ENCODE results near the gene TRNAU1AP.
"Not testable (repeated sequence)": the region's sequence is repeated elsewhere in the genome, so short reads cannot be mapped to it uniquely, and the experiment has no call there.

Gene TRNAU1AP

DNA sequence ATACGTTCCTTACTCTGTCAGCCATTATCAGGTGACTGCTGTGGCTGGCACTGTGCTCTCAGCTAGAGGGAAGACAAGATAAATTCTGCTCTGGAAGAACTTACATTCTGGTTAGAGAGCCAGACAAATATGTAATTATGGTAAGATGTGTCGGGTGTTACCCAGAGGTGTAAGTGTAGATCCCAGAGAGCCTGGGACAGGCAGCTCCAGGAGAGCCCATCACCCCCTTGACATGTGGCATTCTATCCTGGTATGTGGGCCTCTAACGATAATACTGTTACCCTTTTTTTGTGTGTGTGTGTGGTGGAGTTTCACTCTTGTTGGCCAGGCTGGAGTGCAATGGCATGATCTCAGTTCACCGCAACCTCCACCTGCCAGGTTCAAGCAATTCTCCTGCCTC lies 19.0 kb downstream of the TRNAU1AP start:
- TF ChIP-seq, protein P1, sequence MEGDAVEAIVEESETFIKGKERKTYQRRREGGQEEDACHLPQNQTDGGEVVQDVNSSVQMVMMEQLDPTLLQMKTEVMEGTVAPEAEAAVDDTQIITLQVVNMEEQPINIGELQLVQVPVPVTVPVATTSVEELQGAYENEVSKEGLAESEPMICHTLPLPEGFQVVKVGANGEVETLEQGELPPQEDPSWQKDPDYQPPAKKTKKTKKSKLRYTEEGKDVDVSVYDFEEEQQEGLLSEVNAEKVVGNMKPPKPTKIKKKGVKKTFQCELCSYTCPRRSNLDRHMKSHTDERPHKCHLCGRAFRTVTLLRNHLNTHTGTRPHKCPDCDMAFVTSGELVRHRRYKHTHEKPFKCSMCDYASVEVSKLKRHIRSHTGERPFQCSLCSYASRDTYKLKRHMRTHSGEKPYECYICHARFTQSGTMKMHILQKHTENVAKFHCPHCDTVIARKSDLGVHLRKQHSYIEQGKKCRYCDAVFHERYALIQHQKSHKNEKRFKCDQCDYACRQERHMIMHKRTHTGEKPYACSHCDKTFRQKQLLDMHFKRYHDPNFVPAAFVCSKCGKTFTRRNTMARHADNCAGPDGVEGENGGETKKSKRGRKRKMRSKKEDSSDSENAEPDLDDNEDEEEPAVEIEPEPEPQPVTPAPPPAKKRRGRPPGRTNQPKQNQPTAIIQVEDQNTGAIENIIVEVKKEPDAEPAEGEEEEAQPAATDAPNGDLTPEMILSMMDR (conservative IDR thresholded peaks at IDR 0.05) = no peak
- no peak for TF ChIP-seq ZFX (IDR thresholded peaks at IDR 0.05)
- H3K27ac ChIP-seq = no peak overlapping the region

DNA sequence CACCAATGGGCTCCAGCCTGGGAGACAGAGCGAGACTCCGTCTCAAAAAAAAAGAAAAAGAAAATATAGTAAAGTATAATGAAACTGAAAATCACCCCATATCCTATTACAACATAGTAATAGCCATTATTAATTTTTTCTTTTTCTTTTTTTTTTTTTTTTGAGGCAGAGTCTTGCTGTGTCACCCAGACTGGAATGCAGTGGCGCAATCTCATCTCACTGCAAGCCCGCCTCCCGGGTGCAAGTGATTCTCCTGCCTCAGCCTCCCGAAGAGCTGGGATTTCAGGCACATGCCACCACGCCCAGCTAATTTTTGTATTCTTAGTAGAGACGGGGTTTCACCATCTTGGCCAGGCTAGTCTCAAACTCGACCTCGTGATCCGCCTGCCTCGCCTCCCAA lies 20.0 kb downstream of the TRNAU1AP start:
- not testable (repeated sequence) for H3K27ac ChIP-seq

DNA sequence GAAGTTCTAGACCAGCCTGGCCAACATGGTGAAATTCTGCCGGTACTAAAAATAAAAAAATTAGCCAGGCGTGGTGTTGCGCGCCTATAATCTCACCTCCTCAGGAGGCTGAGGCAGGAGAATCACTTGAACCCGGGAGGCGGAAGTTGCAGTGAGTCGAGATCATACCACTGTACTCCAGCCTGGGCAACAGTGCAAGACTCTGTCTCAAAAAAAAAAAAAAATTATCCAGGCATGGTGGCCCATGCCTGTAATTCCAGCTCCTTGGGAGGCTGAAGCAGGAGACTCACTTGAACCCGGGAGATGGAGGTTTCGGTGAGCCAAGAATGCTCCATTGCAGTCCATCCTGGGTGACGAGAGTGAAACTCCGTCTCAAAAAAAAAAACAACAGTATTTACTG lies 20.7 kb downstream of the TRNAU1AP start:
- H3K27ac ChIP-seq = no peak overlapping the region
- TF ChIP-seq, protein P1 (conservative IDR thresholded peaks at IDR 0.05) = no peak
- TF ChIP-seq ZFX (IDR thresholded peaks at IDR 0.05) = no peak

DNA sequence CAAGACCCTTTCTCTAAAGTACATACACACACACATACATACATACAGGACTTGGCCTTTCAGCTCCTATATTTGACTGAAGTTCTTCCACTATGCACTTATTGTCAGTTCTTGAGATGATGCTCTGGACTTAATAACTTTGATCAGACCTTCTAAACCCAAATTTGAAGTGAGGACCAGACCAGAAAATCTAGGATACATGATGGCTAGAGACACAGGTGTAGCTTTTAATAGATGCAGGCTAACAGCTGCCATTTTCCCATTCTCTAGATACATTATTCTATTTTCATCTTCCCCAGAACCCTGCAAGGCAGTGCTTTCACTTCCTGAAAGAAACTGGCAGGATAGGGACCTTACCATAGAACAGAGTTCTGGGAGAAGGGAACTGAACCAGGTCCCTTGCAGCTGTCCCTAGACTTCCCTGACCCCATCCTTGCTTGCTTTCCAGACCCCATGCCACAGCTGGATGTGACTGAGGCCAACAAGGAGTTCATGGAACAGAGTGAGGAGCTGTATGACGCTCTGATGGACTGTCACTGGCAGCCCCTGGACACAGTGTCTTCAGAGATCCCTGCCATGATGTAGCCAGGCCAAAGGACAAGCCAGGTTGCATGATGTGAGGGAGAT lies 24.3 kb downstream of the TRNAU1AP start:
- no peak overlapping the region for H3K27ac ChIP-seq
- TF ChIP-seq ZFX (IDR thresholded peaks at IDR 0.05) = no peak
- TF ChIP-seq, protein P1 (conservative IDR thresholded peaks at IDR 0.05) = no peak

DNA sequence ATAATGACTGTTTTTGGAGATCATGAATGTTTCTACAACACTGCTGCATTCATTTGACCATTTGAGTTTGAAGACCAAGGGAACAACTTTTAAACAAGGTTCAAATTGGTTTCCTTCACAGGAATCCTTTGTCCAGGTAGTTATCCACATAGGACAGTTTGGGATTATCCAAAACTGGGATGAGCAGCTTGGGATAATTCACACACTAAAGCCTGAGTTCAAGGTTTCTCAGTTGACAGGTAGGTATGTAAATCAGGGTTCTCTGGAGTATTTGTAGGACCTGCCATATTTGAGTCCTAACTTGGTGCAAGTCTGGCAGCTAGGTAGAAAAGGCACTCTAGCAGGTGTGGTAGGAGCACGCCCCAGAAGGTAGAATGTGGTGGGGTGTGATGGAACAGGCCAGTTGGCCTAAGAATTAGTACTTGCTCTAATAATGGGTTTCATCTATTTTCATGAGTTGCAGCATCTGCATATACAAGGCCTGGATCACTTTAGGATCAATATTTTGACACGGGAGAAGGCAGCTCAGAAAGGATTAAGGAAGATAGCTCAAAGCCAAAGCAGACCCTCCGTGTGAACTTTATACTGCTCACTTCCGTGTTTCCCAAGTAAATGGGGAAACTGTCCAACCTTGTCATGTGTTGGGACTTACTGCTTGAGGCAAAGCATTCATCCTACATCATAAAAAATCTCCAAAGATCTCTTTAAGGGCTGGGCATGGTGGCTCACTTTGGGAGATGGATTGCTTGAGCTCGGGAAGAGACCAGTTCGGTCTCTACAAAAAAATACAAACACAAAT lies 25.1 kb downstream of the TRNAU1AP start:
- H3K27ac ChIP-seq = no peak overlapping the region
- TF ChIP-seq ZFX (IDR thresholded peaks at IDR 0.05) = no peak
- TF ChIP-seq, protein P1 (conservative IDR thresholded peaks at IDR 0.05) = no peak

DNA sequence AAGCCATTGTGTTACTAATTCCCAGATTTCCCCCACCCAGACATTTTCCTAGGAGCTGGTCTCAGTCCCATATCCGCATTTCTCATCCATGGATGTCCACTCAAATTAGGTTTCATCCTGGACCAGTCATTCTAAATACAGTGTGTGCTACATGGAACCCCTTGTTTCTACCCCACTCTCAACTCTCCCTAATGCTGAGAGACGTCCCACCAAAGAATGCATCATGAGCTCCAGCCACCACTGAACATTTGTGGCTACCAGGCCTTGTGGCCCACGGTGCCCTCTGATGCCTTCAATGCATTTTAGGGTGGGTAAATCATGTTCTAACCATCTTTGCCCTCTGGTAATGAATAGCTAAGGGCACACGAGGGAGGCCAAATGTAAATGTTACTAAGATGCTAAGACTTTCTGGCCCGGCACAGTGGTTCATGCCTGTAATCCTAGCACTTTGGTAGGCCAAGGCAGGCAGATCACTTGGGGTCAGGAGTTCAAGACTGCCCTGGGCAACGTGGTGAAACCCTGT lies 25.9 kb downstream of the TRNAU1AP start:
- TF ChIP-seq, protein P1 (conservative IDR thresholded peaks at IDR 0.05) = no peak
- TF ChIP-seq ZFX (IDR thresholded peaks at IDR 0.05) = no peak
- H3K27ac ChIP-seq = peak overlapping the region; percentile 9; the same call in 1 of the 2 replicates

DNA sequence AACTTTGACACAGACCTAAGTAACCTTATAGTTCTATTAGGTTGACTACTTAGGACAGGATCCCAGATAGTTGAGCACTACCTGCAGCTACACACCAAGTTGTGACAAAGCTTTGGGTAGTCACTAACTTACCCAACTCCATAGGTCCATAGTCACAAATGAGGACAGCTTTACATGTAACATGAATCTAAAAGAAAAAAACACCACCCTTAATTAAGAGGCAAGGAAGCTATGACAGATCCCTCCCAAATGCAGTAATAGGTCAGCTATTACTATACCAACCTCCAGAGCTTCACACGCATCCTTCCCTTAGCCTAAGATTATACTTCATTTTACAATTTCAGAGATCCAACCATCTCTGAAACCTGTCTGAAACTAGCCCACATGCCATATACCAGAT lies 26.5 kb downstream of the TRNAU1AP start:
- no peak for TF ChIP-seq ZFX (IDR thresholded peaks at IDR 0.05)
- TF ChIP-seq, protein P1 (conservative IDR thresholded peaks at IDR 0.05) = no peak
- no peak overlapping the region for H3K27ac ChIP-seq
